Measurements from ENCODE around the gene RYR1.

GRCh38 chr19:38569368-38569983, 136.0 kb downstream of the RYR1 start:
- TF ChIP-seq CTCF (IDR thresholded peaks at IDR 0.05) (no peak), POLR2A (IDR thresholded peaks at IDR 0.05) (no peak)

Data from thyroid gland (tissue), 4 donors.